Endometrium (tissue), 2 donors: ENCODE results near the gene CNTN6.
"Not testable (repeated sequence)": the region's sequence is repeated elsewhere in the genome, so short reads cannot be mapped to it uniquely, and the experiment has no call there.

Source experiments
- FAIRE-seq: peaks from 2 replicates; lab custom pipeline; 2012; peaks lifted over from hg19 to GRCh38; lab: Jason Lieb, UNC
- donor health status: control.
- donor health status: control.

Gene CNTN6

DNA sequence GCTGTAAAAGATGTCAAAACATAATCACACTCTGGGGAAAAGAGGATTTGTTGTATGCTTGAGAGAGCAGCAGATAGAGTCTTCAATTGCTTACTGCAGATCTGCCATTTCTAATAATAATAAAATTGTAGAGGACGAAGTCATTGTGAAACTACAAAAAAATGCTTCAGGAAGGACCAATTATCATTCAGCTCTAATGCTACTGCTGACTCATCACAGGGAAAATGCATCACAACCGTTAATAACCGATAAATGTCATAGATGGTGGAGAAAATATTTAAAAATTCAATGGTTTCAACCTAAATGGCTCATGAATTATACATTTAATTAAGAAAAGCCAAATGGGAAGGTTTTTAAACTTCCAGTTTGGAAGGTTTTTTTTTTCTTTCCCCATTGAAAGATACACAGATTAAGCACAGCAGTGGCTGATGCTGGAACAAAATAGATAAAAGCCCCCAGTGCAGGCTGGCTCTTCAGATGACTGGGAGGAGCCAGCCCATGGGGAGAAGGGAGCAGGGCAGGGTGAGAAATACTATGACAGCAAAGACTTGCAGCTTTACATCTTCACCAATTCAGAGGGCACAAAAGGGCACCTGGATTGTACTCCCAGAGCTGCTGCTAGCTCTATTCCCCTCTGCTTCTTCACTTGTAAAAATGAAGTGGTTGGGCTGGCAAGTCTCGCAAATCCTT lies 196.1 kb downstream of the CNTN6 start:
- FAIRE-seq: no peak

DNA sequence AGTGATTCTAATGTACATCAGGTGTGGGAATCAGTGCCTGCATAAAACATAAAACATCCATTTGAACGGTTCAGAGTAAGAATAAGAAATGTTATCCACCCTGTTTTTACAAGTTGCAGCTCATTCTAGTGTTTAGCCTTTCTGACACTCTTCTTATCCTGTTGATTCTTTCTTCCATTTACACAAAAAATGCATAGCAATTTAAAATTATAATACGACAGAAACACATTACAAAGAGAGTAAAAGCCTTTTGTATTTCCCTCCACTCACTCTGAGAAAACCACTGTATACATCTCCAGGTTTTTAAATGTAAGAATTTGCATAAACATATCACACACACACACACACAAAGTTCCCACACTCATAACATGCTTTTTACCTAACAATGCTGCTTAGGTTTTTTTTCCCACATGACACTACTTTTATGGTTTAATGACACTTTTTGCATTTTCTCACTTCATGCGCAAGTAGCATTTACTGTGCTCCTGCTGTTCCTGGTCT lies 199.8 kb downstream of the CNTN6 start:
- FAIRE-seq: no peak

DNA sequence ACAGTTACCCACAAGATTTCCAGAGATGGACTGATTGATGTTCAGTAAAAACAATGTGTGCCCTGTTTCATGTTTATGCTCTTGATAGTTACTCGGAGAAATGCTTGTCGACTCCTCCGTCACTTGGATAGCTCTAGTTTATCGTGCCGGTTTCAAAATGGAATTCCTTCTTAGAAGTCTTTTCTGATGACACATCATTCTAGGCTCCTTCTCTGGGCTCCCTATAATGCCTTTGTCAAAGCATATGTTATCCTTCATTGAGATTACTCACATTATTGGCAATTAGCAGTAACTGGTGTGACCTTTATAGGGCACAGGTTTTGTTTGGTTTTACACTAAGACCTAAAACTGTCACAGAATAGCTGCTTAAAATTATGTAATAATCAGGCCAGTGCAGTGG lies 201.8 kb downstream of the CNTN6 start:
- no peak for FAIRE-seq

DNA sequence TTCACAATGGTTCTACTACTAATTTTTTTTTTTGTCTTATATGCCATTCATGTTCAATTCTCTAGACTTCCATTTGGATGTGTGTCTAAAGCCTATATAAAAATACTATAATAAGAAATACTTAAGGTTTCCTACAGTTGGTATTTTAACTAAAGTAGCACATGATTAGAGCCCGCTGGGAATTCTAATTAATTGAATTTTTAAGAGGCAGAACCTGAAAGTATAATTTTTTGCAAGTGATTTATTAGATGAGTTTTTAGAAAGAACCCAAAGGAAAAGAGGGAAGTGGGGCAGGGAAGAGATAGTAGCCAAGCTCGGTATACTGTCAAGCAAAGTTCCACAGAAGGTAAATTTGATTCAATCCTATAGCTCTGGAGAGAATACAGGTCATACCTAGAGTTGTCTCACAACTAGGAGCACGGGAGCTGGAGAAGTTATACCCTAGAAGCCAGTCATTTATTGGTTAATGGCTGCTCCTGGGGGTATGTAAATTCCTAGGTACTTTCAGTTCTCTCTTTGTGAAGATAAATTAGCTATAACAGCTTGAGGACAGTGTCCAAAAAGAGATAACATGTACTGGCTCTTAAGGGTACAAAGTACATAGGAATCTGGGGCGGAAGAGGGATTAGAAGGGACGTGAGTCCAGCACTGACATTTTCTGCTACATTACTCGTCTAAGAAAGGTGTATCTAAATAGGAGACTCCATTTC lies 225.6 kb downstream of the CNTN6 start:
- no peak for FAIRE-seq

DNA sequence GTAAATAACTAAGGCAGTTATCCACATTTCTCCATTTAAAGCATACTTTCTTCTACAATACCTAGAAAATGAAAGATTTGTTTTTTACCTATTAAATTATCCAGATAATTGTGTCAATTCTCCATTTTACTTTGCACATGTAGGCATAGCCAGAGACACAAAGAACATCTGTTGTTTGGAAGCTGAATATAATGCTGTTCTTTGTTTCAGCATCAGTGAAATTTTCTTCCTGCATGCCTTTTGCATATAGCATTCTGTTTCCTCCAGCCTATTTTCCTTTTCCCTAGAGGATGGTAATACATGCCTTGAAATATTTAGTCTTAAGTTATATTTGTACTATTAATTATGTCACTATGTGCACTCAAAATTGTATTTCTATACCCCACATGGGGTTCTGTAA lies 233.7 kb downstream of the CNTN6 start:
- FAIRE-seq: no peak

DNA sequence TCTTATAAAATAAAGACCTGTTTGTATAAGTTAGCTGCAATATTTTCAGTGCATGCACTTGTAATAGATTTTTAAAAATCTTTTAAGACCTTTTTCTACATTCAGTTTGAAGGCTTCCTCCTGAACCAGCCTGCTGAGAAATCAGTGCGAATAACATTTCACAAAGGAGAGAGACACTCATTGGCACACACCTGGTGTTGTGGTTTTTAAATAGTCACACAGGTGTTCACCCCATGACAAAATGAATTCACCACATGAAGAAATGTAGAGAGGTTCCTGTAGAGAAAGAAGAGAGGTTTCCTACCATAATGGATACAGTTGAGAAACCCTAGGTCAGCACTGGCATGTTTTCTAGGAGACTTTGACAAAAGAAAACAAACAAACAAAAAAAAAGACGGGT lies 237.3 kb downstream of the CNTN6 start:
- no peak for FAIRE-seq

DNA sequence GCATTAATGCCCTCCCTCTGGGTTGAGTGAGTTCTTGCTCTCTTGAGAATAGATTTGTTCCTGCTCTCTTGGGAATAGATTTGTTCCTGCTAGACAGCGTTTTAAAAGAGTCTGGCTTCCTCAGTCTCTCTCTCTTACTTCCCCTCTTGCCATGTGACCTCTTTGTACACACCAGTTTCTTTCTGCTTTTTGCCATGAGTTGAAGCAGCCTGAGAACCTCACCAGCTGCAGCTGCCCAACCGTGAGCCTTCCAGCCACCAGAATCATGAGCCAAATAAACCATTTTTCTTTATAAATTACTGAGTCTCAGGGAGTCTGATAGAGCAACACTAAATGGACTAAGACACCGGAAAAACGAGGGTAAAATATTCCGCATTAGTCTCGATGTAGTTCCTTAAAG lies 253.6 kb downstream of the CNTN6 start:
- no peak for FAIRE-seq

DNA sequence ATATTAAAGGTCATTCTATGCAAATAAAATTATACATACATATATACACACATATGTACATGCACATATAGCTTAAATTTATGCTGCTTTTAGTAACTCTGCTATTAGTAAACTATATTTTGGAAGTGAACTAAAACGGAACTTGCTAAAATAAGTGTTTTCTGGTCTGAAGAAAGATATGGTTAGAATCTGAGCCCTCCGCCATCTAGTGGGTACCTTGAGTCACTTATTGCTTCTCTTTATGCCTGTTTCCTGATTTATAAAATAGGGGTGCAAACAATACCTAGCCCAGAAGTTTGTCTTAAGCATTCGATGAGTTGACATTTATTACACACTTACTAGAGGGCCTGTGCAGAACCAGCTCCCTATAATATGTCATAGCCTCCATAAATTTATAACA lies 255.7 kb downstream of the CNTN6 start:
- no peak for FAIRE-seq

DNA sequence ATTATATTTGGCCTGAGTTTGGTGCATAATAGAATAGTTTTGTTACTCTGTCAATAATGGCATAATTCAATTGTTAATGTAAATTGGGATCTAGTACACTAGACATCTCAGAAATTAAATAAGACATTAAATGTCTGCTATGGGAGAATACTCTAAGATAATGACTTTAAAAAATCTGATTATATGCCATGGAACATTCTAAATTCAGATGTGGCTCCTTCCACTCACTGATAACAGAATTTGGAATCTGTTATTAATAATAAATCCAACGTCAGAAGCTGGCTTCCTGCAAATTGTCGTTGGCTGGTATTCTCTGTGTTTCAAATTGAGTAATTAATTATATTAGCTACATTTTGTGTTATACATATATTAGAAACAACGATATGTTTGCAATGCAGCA lies 258.1 kb downstream of the CNTN6 start:
- FAIRE-seq: no peak

DNA sequence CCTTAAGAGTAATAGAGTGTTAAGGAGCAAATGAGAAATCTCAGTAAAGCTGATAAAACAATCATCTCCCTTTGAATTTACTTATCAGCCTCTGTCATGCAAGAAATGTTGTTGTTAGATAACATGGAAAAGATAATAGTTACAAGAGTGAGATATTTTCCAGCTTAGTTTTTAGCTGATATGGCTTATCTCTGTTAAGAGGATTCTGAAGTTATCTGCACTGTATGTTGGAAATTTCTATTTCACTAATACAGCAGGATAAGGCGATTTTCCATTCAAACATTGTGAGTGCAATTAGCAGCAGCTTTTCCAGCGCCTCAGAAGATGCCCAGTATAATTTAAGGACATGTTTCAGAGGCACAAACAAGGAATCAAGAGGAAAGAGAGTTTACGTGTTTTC lies 262.9 kb downstream of the CNTN6 start:
- no peak for FAIRE-seq

DNA sequence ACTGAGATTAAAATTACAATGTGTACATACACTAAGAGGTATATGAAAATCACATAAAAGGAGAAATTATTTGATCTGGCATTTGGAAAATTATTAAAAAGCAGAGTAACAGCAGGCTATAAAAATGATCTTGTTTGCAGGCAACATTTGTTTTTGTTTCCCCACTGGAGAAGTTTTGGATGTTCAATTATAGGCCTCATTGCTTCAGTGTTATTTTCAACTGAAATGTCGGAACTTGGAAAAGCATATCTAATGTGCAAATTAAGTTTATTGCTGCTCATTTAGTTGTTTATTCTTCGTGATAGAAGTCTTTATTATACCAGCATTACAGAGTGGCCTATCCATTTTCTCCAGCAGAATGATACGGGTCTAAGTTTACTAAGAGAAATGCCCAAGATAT lies 263.3 kb downstream of the CNTN6 start:
- no peak for FAIRE-seq

DNA sequence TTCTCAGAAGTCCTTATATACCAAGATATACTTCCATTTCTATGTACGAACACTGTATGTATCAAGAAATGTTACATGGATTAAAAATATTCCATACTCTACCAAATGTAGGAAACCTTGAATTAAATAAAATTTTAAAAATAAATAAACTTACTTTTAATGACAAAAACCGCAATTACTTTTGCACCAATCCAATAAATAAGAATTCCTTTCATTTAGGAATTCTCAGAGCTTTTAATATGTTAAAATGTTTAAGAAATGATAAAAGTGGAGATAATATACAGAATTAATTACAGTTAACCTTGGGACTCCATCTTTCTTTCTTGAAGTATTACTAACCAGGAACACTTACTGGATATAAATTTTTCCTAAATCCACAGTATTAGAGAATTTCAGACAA lies 272.7 kb downstream of the CNTN6 start:
- no peak for FAIRE-seq

DNA sequence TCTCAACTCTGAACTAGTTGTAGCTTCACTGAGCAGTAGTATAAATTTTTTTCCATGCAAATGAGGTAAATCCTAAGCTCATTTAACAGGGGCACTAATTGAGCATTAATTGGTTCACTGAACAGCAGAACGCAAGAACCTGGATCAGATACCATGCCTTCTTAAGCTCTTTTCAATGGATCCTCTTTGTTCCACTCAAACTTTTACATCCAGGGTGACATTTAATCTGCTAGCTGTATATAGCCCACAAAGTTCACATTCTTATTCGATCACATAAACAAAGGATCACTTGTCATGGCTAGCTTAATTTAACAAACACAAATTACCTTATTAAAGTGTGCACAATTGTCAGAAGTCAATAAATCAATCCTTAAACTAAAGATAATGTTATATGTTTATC lies 281.6 kb downstream of the CNTN6 start:
- no peak for FAIRE-seq

DNA sequence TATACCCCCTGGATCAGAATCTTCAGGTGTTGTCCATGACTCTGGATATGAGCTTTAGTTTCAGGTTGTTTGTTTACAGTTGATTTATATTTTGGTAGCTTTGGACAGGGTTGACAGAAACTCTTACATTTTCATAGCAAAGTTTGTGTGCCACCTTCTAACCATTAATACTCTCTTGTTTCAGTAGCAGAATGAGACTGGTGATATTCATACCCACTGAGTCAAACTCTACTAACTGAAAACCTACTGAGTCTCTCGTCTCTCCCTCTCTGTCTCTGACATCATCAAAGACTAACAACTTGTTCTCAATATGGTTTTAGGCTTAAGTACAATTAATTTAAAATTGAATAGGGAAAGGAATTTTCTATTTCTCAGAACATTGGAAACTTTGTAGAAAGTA lies 282.3 kb downstream of the CNTN6 start:
- no peak for FAIRE-seq

DNA sequence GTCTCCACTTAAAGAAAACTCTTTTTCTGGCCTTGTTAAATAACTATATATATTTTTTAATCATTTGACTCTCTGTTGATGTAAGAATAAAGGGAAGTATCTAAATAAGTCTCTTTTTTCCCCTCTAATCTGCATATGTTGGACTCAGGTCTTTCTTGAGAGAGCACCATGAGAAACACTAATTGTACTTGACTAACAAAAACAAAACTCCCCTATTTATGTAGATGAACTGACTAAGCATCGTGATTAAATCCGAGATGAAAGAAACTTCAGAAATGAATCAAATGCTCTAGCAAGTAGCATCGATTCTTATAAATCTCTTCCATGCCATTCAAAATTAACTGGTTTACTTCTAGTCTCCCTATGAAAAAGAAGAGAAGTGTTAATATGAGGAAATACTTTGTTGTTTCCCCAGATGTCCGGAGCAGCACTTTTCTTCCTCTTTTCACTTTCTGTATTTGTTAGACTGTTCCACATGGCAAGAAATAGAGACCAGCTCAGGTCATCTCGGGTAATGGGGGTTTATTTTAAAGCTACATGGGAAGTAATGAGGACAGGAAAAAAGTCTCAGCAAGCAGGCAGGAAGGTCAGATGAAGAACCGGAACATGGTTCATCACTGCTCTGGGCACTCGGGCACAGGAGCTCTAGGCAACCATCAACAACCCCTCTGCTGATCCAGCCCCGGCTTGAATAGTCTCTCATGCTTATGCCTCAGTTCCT lies 288.3 kb downstream of the CNTN6 start:
- FAIRE-seq: no peak

DNA sequence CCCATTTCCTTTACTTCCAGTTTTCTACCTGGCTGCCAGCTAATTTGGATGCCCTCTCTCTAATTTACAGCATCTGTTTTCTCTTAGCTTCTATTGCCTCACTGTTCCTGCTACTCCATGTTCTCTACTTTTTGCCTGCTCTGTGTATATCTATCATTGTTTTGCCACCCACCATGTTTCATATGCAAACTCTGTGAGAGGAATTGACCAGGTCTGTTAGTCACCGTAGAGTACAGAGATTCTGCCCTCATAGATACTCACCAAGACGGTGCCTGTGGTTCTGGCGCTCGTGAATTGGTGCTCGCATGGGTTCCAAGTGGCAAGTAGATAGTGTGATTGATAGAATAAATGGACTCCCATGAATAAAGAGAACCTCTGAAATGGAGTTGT lies 288.8 kb downstream of the CNTN6 start:
- no peak for FAIRE-seq

DNA sequence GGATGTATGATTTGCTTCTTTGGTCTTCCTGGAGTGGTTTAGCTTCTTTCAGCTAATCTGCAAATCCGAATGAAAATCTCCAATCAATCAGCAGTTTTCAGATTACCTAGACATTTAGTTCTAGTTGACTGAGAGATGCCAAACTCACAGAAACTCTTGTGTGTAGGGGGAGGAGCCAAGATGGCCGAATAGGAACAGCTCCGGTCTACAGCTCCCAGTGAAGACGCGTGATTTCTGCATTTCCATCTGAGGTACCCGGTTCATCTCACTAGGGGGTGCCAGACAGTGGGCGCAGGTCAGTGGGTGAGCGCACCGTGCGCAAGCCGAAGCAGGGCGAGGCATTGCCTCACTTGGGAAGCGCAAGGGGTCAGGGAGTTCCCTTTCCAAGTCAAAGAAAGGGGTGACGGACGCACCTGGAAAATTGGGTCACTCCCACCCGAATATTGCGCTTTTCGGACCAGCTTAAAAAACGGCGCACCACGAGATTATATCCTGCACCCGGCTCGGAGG lies 294.6 kb downstream of the CNTN6 start:
- not testable (repeated sequence) for FAIRE-seq

DNA sequence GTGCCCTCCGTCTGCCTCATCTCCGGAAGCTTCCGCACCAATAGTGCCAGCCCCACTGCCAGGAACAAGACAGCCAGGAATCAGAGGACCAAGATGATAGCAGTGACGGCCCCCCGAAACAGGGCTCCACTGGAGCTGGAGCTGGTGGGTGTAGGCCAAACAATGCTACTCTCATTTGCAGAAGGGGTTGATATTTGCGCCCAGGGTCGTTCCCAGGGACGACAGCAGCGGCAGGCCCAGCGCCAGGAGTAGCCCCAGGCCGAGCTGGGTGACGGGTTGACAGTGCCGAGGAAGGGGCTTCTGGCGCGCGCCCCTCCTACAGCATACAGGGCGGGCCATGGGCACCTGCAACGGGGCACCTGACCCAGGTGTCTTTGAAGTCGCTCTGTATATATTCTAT lies 301.4 kb downstream of the CNTN6 start:
- no peak for FAIRE-seq

DNA sequence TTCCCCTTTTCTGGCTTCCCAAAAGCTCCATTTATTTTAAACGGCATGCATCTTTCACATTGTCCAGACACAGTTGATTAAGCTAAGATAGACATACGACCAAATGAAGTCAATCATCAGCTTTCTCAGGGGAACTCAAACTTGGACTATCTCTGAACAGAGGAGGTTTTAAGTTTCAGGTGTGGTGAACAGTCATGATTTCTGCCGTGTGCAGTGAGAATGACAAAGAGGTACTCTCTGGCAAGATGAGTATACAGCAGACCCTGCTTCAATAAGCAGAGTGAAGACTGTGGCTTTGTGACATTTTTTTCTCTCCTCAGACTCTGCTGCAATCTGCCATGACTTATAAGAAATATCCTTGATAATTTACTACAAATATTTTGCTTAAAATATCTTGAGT lies 307.7 kb downstream of the CNTN6 start:
- no peak for FAIRE-seq

DNA sequence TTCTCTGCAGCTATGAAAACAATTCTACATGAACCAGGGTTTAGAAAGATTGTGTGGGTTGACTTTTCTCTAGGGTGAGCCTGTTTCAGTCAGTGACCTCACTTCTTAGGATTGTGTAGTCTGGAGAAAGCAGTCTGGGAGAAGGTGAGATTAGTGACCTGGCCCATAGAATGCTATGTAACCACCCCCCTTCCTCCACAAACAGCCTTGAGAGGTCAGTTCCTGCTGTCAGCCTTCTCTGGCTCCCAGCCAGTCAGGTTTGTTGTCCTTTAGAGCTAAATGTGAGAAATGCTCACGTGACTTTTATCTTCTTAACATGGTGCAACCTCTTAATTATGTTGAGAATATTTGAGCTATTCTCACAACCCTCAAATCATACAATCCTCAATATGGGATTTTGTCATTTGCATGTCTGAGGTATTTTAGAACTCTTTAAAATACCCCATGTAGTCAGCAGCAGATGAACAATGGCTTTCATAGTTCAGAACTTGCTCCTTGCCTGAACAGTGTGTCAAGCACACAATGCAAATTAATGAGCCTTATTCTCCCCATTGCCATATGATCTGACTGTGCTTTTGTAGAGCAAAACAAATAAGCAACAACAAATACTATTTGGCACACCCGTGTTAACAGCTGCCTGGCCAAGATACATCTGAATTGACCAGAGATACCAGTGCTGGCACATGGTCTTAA lies 311.6 kb downstream of the CNTN6 start:
- no peak for FAIRE-seq

DNA sequence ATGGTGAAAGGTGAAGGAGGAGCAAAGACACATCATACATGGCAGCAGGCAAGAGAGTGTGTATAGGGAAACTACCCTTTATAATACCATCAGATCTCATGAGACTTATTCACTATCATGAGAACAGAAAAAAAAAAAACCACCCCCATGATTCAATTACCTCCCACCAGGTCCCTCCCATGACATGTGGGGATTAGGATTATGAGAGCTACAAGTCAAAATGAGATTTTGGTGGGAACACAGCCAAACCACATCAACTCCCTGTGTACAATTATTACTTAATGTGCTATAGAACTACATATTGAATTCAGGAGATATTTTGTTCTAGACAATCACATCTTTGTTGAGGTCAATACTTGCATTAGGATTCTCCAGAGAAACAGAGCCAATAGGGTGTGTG lies 313.4 kb downstream of the CNTN6 start:
- no peak for FAIRE-seq

DNA sequence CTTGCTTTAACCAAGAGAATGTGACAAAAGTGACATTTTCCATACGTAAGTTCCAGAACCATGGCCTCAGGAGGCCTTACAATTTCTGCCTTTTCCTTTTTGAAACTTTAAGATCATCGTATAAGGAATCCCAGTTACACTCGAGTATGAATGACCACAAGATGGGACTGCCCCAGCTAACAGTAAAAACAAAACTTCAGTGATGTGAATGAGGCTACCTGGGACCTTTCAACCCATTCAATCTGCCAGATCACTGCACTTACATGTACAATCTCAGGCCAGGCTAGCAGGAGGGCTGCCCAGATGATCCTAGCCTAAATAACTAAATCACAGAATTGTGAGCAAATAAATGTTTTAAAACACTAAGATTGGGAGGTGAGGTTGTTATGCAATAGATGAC lies 328.8 kb downstream of the CNTN6 start:
- FAIRE-seq: no peak
